OCI-LY7 (cell line): Measurements from ENCODE around the gene REG4.

Source experiments
- CTCF ChIP-seq: fragments of 200-600 bp; sonication (generic); conservative IDR thresholded peaks from 2 replicates; pipeline ENCODE4 v1.5.1; 2014; ENCODE audit warnings: mild to moderate bottlenecking, antibody characterized with exemption, low read length, moderate library complexity, mixed read lengths
- EZH2phosphoT487 ChIP-seq: fragments of 200-600 bp; sonication (generic); IDR thresholded peaks from 2 replicates; pipeline ENCODE4 v1.6.1; 2018; ENCODE audit warnings: low read depth, borderline replicate concordance, mild to moderate bottlenecking, mixed run types, antibody characterized with exemption, low read length, moderate library complexity, mixed read lengths

DNA sequence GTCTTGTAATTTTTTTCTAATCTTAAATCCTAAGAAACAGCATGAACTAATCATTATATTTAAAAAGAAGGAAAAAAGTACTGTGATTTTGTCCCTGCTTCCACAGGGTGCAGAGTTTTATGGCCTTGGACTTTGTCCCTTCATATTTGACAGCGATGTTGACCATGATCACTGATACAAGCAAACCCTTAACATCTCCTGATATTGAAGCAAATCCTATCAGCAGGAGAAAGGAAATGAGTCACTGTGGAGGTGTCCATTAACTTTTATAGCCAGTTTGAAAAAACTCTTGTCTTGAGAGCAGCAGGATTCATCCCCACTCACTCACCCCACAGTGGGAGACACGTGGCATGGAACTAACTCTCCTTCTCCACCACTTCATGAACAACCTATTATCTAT, 5.1 kb upstream of the REG4 start:
- TF ChIP-seq CTCF (no peak), EZH2phosphoT487 (no peak)
